ENCODE measurements around the gene PSMA5.
"Not testable (repeated sequence)": the region's sequence is repeated elsewhere in the genome, so short reads cannot be mapped to it uniquely, and the experiment has no call there.

PSMA5 gene

GRCh38 chr1:109432336-109432735, 6.1 kb upstream of the PSMA5 start:
- DNase-seq = no peak

GRCh38 chr1:109427171-109427467, 871 bp upstream of the PSMA5 start:
- peak in 1 of 2 donors; percentile 20 for DNase-seq

GRCh38 chr1:109425391-109426280, 612 bp downstream of the PSMA5 start:
- peak; percentile 64 to 76 for DNase-seq

GRCh38 chr1:109423498-109423897, 2.8 kb downstream of the PSMA5 start:
- no peak for DNase-seq

GRCh38 chr1:109412551-109412950, 13.7 kb downstream of the PSMA5 start:
- DNase-seq = no peak

GRCh38 chr1:109404838-109405237, 21.4 kb downstream of the PSMA5 start:
- no peak for DNase-seq

GRCh38 chr1:109402025-109402424, 24.2 kb downstream of the PSMA5 start:
- DNase-seq = no peak

- no peak for DNase-seq
Observed at GRCh38 chr1:109400035-109400655, 26.1 kb downstream of the PSMA5 start.

- DNase-seq = peak; percentile 49 to 96
Observed at GRCh38 chr1:109399326-109399957, 26.8 kb downstream of the PSMA5 start.

- no peak for DNase-seq
Observed at GRCh38 chr1:109398343-109399225, 27.7 kb downstream of the PSMA5 start.

- peak; percentile 61 to 67 for DNase-seq
Observed at GRCh38 chr1:109397581-109398342, 28.5 kb downstream of the PSMA5 start, which contains the start of gene SORT1. TSS of gene SORT1 (minus strand) at chr1:109397918. CDS start at chr1:109397892, 26 bp downstream.

- peak; percentile 74 to 82 for DNase-seq
Observed at GRCh38 chr1:109396871-109397580, 29.2 kb downstream of the PSMA5 start.

- DNase-seq = no peak
Observed at GRCh38 chr1:109396513-109396839, 29.8 kb downstream of the PSMA5 start.

GRCh38 chr1:109395602-109396512, 30.4 kb downstream of the PSMA5 start:
- DNase-seq = peak; percentile 73 to 78

GRCh38 chr1:109395282-109395599, 31.0 kb downstream of the PSMA5 start:
- not testable (repeated sequence) for DNase-seq

- no peak for DNase-seq
Observed at GRCh38 chr1:109394591-109395281, 31.5 kb downstream of the PSMA5 start.

GRCh38 chr1:109393617-109394233, 32.5 kb downstream of the PSMA5 start:
- DNase-seq = no peak

- DNase-seq = peak in 1 of 2 donors; percentile 46
Observed at GRCh38 chr1:109392788-109393616, 33.2 kb downstream of the PSMA5 start.
